GM23338 (cell line): Measurements from ENCODE around the gene SHFL. TPM values are rescaled to one million over a fixed set of nuclear protein-coding genes. Genes with fewer than 3 reads are reported as not detected.

Experiments used
- ATAC-seq: fragments of 200-7000 bp; cut with Tn5 transposase; 3 replicates; pipeline ENCODE4 v1.9.1; 2020
- DNase-seq: peaks from one replicate; pipeline ENCODE4 v3.0.0-alpha.2; 2015; ENCODE audit warnings: low spot score
- H2AFZ ChIP-seq: fragments of 200-600 bp; sonication (generic); 2 replicates; pipeline ENCODE4 v1.8.0; 2016; ENCODE audit warnings: antibody characterized with exemption, mild to moderate bottlenecking, moderate library complexity
- H3F3A ChIP-seq: fragments of 200-600 bp; sonication (generic); replicated peaks from 2 replicates; pipeline ENCODE4 v1.8.0; 2017; ENCODE audit warnings: antibody characterized with exemption, mixed run types, low read depth
- H3K27ac ChIP-seq: fragments of 200-600 bp; sonication (generic); 2 replicates; pipeline ENCODE4 v1.6.1; 2016; ENCODE audit warnings: low read depth
- H3K27me3 ChIP-seq: fragments of 200-600 bp; sonication (generic); 2 replicates; pipeline ENCODE4 v1.8.0; 2016; ENCODE audit warnings: mild to moderate bottlenecking, mixed run types, moderate library complexity; ENCODE audit not compliant: insufficient read depth
- H3K36me3 ChIP-seq: fragments of 200-600 bp; sonication (generic); 2 replicates; pipeline ENCODE4 v1.8.0; 2016; ENCODE audit warnings: mild to moderate bottlenecking; ENCODE audit not compliant: insufficient read depth
- H3K4me1 ChIP-seq: fragments of 200-600 bp; sonication (generic); 2 replicates; pipeline ENCODE4 v1.8.0; 2016; ENCODE audit warnings: mild to moderate bottlenecking, moderate library complexity; ENCODE audit not compliant: insufficient read depth
- H3K4me2 ChIP-seq: fragments of 200-600 bp; sonication (generic); 2 replicates; pipeline ENCODE4 v1.7.1; 2017; ENCODE audit warnings: mixed run types
- H3K4me3 ChIP-seq: fragments of 200-600 bp; sonication (generic); 2 replicates; pipeline ENCODE4 v1.6.1; 2016; ENCODE audit warnings: mixed run types
- H3K79me2 ChIP-seq: fragments of 200-600 bp; sonication (generic); replicated peaks from 2 replicates; pipeline ENCODE4 v1.8.0; 2017; ENCODE audit warnings: mild to moderate bottlenecking; ENCODE audit not compliant: insufficient read depth
- H3K9me2 ChIP-seq: fragments of 200-600 bp; sonication (generic); 2 replicates; pipeline ENCODE4 v1.8.0; 2017; ENCODE audit not compliant: insufficient read depth
- H4K20me1 ChIP-seq: fragments of 200-600 bp; sonication (generic); replicated peaks from 2 replicates; pipeline ENCODE4 v1.8.0; 2017; ENCODE audit warnings: mild to moderate bottlenecking; ENCODE audit not compliant: insufficient read depth
- H3K27ac Mint-ChIP-seq: 2 replicates; pipeline ENCODE4 v1.8.0; 2020; ENCODE audit warnings: inconsistent platforms, mild to moderate bottlenecking, moderate library complexity, mixed read lengths
- H3K27me3 Mint-ChIP-seq: 3 replicates; pipeline ENCODE4 v1.8.0; 2022; ENCODE audit warnings: low read depth, mild to moderate bottlenecking, moderate library complexity, mixed read lengths, inconsistent platforms; ENCODE audit not compliant: insufficient read depth, poor library complexity
- H3K36me3 Mint-ChIP-seq: 3 replicates; pipeline ENCODE4 v1.8.0; 2021; ENCODE audit warnings: low read depth, mild to moderate bottlenecking, inconsistent platforms, moderate library complexity, mixed read lengths
- H3K4me1 Mint-ChIP-seq: 3 replicates; pipeline ENCODE4 v1.8.0; 2020; ENCODE audit warnings: mild to moderate bottlenecking, inconsistent platforms, mixed read lengths
- H3K4me3 Mint-ChIP-seq: 3 replicates; pipeline ENCODE4 v1.8.0; 2021; ENCODE audit warnings: moderate library complexity, mild to moderate bottlenecking, inconsistent platforms, mixed read lengths
- H3K9me3 Mint-ChIP-seq: 3 replicates; pipeline ENCODE4 v1.8.0; 2020; ENCODE audit warnings: moderate library complexity, mild to moderate bottlenecking, inconsistent platforms, mixed read lengths
- CREB1 ChIP-seq: fragments of 250-450 bp; sonication (Bioruptor Pico); IDR thresholded peaks from 2 replicates; pipeline ENCODE4 v1.5.0; 2020; ENCODE audit warnings: low read depth, mild to moderate bottlenecking, moderate library complexity
- EZH2 ChIP-seq: fragments of 200-600 bp; sonication (generic); IDR thresholded peaks from one replicate; pipeline ENCODE4 v1.8.0; 2017; ENCODE audit warnings: antibody characterized with exemption, mild to moderate bottlenecking, low read depth; ENCODE audit not compliant: unreplicated experiment
- JUNB ChIP-seq: IDR thresholded peaks from one replicate; pipeline ENCODE4 v1.6.1; 2016; ENCODE audit warnings: antibody characterized with exemption; ENCODE audit not compliant: unreplicated experiment
- NANOG ChIP-seq: IDR thresholded peaks from 2 replicates; pipeline ENCODE4 v1.6.1; 2016; ENCODE audit warnings: antibody characterized with exemption, borderline replicate concordance
- POLR2AphosphoS5 ChIP-seq: IDR thresholded peaks from 2 replicates; pipeline ENCODE4 v1.6.1; 2016; ENCODE audit warnings: antibody characterized with exemption, low read depth
- STAT1 ChIP-seq: IDR thresholded peaks from one replicate; pipeline ENCODE4 v1.6.1; 2016; ENCODE audit warnings: antibody characterized with exemption; ENCODE audit not compliant: unreplicated experiment
- ZNF114 ChIP-seq: fragments of 250-450 bp; sonication (Bioruptor Pico); IDR thresholded peaks from 2 replicates; pipeline ENCODE4 v1.5.0; 2020; ENCODE audit warnings: mild to moderate bottlenecking, moderate library complexity
- polyA plus RNA-seq: library from polyadenylated mRNA; unstranded; fragments of >200 nt; fragmentation: Nextera tagmentation; extraction: Ambion mirVana; gene quantifications from 2 replicates; pipeline ENCODE4 v1.2.1, GENCODE V29; 2016
- total RNA-seq: library from RNA; depleted of rRNA; stranded (reverse); fragments of >200 nt; shearing (Covaris generic); gene quantifications from 2 replicates; pipeline ENCODE4 v1.2.3, GENCODE V29; 2014
- TF ChIP-seq, protein P1 (sequence below), 2 experiments: fragments of 200-600 bp in 1 of 2; sonication (generic) in 1 of 2; conservative IDR thresholded peaks; 2 replicates each; pipeline versions ENCODE4 v1.5.1 to v1.6.1; 2016 to 2017; ENCODE audit warnings: antibody characterized with exemption in 2 of 2, low read depth in 2 of 2, mild to moderate bottlenecking in 2 of 2, moderate library complexity in 1 of 2
- TF ChIP-seq, protein P2 (sequence below): fragments of 250-450 bp; sonication (Bioruptor Pico); IDR thresholded peaks from 2 replicates; pipeline ENCODE4 v1.5.0; 2020; ENCODE audit warnings: mild to moderate bottlenecking, moderate library complexity
- TF ChIP-seq, protein P3 (sequence below): IDR thresholded peaks from one replicate; pipeline ENCODE4 v1.6.1; 2018; ENCODE audit warnings: antibody characterized with exemption; ENCODE audit not compliant: unreplicated experiment

The SHFL gene
- total and polyA plus RNA-seq, 2 experiments from 2014 or later: 31.7 to 32.1 TPM

DNA sequence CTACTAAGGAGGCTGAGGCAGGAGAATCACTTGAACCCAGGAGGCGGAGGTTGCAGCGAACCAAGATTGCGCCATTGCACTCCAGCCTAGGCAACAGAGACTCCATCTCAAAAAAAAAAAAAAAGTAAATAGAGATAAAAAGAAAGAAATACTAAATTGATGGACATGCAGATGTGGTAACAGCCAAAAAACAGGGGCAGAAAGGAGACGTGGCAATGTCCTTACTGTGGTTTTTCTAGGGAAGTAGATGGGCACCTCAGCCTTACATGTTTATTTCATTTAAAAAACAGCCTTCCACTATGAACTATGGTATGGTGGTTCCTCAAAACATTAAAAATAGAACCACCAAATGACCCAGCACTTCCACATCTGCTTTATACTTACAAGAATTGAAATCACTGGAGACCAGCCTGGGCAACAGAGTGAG, 40.1 kb downstream of the SHFL start (continued):
- TF ChIP-seq, protein P1, sequence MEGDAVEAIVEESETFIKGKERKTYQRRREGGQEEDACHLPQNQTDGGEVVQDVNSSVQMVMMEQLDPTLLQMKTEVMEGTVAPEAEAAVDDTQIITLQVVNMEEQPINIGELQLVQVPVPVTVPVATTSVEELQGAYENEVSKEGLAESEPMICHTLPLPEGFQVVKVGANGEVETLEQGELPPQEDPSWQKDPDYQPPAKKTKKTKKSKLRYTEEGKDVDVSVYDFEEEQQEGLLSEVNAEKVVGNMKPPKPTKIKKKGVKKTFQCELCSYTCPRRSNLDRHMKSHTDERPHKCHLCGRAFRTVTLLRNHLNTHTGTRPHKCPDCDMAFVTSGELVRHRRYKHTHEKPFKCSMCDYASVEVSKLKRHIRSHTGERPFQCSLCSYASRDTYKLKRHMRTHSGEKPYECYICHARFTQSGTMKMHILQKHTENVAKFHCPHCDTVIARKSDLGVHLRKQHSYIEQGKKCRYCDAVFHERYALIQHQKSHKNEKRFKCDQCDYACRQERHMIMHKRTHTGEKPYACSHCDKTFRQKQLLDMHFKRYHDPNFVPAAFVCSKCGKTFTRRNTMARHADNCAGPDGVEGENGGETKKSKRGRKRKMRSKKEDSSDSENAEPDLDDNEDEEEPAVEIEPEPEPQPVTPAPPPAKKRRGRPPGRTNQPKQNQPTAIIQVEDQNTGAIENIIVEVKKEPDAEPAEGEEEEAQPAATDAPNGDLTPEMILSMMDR (conservative IDR thresholded peaks at IDR 0.05; ENCODE audit: low read depth in 2 of 2): no peak

DNA sequence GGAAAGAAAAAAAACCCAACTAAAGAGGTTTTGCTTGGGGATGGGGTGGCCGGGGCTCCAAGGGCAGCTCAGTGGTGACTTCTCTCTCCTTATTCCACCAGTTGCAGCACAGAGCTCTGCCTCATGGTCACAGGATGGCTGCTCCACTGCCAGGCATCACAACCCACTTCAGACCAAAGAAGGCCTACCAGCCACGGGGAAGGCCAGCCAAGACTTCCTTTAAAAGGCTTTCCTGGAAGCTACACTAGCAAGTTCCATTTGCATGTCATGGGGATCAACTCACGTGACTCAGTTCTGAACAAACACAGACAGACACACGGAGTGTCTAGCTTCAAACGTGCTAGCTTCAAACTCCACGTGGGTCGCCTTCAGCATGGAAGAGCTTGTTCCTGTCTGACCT, 46.8 kb downstream of the SHFL start:
- peaks cover 18% of the 10 kb centered on the region for H3K36me3 ChIP-seq
- no peak overlapping the region for H3K4me3 Mint-ChIP-seq
- ATAC-seq (no peak), DNase-seq (no peak)
- H3K9me3 Mint-ChIP-seq: no peaks in the 10 kb centered on the region
- peaks cover 53% of the 10 kb centered on the region for H3K36me3 Mint-ChIP-seq
- no peaks in the 10 kb centered on the region for H3K79me2 ChIP-seq
- no peak overlapping the region for H3K27ac Mint-ChIP-seq
- H4K20me1 ChIP-seq: peaks cover 3% of the 10 kb centered on the region; the same call in 1 of the 2 replicates
- no peaks in the 10 kb centered on the region for H3K4me1 ChIP-seq
- H3F3A ChIP-seq: 0 out of 2 replicates have a peak, but pooled peaks cover 7% of the 10 kb centered on the region
- no peak overlapping the region for H3K27ac ChIP-seq
- no peaks in the 10 kb centered on the region for H3K4me1 Mint-ChIP-seq
- H2AFZ ChIP-seq: no peak overlapping the region
- H3K4me2 ChIP-seq: no peak overlapping the region
- H3K27me3 ChIP-seq: no peaks in the 10 kb centered on the region
- H3K9me2 ChIP-seq: no peaks in the 10 kb centered on the region
- H3K4me3 ChIP-seq: no peak overlapping the region
- H3K27me3 Mint-ChIP-seq: peaks cover 9% of the 10 kb centered on the region
- no peak for TF ChIP-seq EZH2
- TF ChIP-seq, protein P2, sequence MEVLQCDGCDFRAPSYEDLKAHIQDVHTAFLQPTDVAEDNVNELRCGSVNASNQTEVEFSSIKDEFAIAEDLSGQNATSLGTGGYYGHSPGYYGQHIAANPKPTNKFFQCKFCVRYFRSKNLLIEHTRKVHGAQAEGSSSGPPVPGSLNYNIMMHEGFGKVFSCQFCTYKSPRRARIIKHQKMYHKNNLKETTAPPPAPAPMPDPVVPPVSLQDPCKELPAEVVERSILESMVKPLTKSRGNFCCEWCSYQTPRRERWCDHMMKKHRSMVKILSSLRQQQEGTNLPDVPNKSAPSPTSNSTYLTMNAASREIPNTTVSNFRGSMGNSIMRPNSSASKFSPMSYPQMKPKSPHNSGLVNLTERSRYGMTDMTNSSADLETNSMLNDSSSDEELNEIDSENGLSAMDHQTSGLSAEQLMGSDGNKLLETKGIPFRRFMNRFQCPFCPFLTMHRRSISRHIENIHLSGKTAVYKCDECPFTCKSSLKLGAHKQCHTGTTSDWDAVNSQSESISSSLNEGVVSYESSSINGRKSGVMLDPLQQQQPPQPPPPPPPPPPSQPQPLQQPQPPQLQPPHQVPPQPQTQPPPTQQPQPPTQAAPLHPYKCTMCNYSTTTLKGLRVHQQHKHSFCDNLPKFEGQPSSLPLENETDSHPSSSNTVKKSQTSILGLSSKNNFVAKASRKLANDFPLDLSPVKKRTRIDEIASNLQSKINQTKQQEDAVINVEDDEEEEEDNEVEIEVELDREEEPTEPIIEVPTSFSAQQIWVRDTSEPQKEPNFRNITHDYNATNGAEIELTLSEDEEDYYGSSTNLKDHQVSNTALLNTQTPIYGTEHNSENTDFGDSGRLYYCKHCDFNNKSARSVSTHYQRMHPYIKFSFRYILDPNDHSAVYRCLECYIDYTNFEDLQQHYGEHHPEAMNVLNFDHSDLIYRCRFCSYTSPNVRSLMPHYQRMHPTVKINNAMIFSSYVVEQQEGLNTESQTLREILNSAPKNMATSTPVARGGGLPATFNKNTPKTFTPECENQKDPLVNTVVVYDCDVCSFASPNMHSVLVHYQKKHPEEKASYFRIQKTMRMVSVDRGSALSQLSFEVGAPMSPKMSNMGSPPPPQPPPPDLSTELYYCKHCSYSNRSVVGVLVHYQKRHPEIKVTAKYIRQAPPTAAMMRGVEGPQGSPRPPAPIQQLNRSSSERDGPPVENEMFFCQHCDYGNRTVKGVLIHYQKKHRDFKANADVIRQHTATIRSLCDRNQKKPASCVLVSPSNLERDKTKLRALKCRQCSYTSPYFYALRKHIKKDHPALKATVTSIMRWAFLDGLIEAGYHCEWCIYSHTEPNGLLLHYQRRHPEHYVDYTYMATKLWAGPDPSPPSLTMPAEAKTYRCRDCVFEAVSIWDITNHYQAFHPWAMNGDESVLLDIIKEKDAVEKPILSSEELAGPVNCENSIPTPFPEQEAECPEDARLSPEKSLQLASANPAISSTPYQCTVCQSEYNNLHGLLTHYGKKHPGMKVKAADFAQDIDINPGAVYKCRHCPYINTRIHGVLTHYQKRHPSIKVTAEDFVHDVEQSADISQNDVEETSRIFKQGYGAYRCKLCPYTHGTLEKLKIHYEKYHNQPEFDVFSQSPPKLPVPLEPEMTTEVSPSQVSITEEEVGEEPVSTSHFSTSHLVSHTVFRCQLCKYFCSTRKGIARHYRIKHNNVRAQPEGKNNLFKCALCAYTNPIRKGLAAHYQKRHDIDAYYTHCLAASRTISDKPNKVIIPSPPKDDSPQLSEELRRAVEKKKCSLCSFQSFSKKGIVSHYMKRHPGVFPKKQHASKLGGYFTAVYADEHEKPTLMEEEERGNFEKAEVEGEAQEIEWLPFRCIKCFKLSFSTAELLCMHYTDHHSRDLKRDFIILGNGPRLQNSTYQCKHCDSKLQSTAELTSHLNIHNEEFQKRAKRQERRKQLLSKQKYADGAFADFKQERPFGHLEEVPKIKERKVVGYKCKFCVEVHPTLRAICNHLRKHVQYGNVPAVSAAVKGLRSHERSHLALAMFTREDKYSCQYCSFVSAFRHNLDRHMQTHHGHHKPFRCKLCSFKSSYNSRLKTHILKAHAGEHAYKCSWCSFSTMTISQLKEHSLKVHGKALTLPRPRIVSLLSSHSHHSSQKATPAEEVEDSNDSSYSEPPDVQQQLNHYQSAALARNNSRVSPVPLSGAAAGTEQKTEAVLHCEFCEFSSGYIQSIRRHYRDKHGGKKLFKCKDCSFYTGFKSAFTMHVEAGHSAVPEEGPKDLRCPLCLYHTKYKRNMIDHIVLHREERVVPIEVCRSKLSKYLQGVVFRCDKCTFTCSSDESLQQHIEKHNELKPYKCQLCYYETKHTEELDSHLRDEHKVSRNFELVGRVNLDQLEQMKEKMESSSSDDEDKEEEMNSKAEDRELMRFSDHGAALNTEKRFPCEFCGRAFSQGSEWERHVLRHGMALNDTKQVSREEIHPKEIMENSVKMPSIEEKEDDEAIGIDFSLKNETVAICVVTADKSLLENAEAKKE (CRISPR knock-in tag): no peak
- no peak for TF ChIP-seq ZNF114
- TF ChIP-seq, protein P3, sequence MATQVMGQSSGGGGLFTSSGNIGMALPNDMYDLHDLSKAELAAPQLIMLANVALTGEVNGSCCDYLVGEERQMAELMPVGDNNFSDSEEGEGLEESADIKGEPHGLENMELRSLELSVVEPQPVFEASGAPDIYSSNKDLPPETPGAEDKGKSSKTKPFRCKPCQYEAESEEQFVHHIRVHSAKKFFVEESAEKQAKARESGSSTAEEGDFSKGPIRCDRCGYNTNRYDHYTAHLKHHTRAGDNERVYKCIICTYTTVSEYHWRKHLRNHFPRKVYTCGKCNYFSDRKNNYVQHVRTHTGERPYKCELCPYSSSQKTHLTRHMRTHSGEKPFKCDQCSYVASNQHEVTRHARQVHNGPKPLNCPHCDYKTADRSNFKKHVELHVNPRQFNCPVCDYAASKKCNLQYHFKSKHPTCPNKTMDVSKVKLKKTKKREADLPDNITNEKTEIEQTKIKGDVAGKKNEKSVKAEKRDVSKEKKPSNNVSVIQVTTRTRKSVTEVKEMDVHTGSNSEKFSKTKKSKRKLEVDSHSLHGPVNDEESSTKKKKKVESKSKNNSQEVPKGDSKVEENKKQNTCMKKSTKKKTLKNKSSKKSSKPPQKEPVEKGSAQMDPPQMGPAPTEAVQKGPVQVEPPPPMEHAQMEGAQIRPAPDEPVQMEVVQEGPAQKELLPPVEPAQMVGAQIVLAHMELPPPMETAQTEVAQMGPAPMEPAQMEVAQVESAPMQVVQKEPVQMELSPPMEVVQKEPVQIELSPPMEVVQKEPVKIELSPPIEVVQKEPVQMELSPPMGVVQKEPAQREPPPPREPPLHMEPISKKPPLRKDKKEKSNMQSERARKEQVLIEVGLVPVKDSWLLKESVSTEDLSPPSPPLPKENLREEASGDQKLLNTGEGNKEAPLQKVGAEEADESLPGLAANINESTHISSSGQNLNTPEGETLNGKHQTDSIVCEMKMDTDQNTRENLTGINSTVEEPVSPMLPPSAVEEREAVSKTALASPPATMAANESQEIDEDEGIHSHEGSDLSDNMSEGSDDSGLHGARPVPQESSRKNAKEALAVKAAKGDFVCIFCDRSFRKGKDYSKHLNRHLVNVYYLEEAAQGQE: no peak
- TF ChIP-seq, protein P1 (conservative IDR thresholded peaks at IDR 0.05; ENCODE audit: low read depth in 2 of 2): no peak
- TF ChIP-seq CREB1: no peak
- no peak for TF ChIP-seq JUNB
- no peak for TF ChIP-seq NANOG
- TF ChIP-seq STAT1: no peak
- TF ChIP-seq POLR2AphosphoS5: no peak
